Uterus (tissue), 4 donors: Measurements from ENCODE around the gene ARMS2. TPM values are rescaled to one million over a fixed set of nuclear protein-coding genes. Genes with fewer than 3 reads are reported as not detected.
A peak's percentile ranks its signal among the peaks of the same experiment; 100 is the strongest.

Experiments used
- DNase-seq, 2 donors: peaks; one replicate each; pipeline ENCODE4 v3.0.0-alpha.2; 2019 to 2020
- H3K27ac ChIP-seq, 2 donors: fragments of 200-600 bp; sonication (generic); 1 replicate in 1 of 2; 2 replicates in 1 of 2; pipeline ENCODE4 v1.5.1; 2016 to 2018
- H3K27me3 ChIP-seq, 2 donors: fragments of 200-600 bp; sonication (generic); one replicate each; pipeline ENCODE4 v1.5.1; 2018 to 2019; ENCODE audit warnings: control low read depth in 1 of 2
- H3K36me3 ChIP-seq, 2 donors: fragments of 200-600 bp; sonication (generic); one replicate each; pipeline ENCODE4 v1.5.1; 2019; ENCODE audit warnings: control low read depth in 1 of 2
- H3K4me1 ChIP-seq, 2 donors: fragments of 200-600 bp; sonication (generic); one replicate each; pipeline ENCODE4 v1.5.1; 2018 to 2019; ENCODE audit warnings: control low read depth in 1 of 2
- H3K4me3 ChIP-seq, 2 donors: fragments of 200-600 bp; sonication (generic); 1 replicate in 1 of 2; 2 replicates in 1 of 2; pipeline ENCODE4 v1.5.1; 2018 to 2019; ENCODE audit warnings: mild to moderate bottlenecking in 1 of 2
- H3K9me3 ChIP-seq, 2 donors: fragments of 200-600 bp; sonication (generic); one replicate each; pipeline ENCODE4 v1.5.1; 2019; ENCODE audit warnings: control low read depth in 1 of 2
- POLR2A ChIP-seq, 2 donors: fragments of 450-650 bp; IDR thresholded peaks; one replicate each; pipeline ENCODE4 v1.6.1; 2016; ENCODE audit warnings: antibody characterized with exemption in 2 of 2, mild to moderate bottlenecking in 1 of 2, moderate library complexity in 1 of 2
- intact Hi-C: fragments of 100-400 bp; cut with DNase I; formaldehyde crosslinking; loops from one replicate; pipeline ENCODE4 v1.15.1; 2023; ENCODE audit warnings: low total_unique reads
- total RNA-seq, 4 donors: library from RNA; depleted of rRNA in 3 of 4; stranded (reverse); fragments of >200 nt in 3 of 4; gene quantifications; one replicate each; pipeline versions ENCODE4 v1.1.0 to v1.2.4, GENCODE V29; 2014 to 2023
- TF ChIP-seq, protein P1 (sequence below), 4 experiments: fragments of 200-600 bp in 2 of 4; fragments of 450-650 bp in 2 of 4; sonication (generic) in 2 of 4; IDR thresholded peaks; one replicate each; pipeline ENCODE4 v1.5.1; 2016 to 2019; ENCODE audit warnings: antibody characterized with exemption in 4 of 4, mild to moderate bottlenecking in 2 of 4, moderate library complexity in 1 of 4
- donor health status: DM: yes; HTN: yes; CAD: no.

Gene ARMS2
- total RNA-seq, 4 donors from 2014 or later: not detected

DNA sequence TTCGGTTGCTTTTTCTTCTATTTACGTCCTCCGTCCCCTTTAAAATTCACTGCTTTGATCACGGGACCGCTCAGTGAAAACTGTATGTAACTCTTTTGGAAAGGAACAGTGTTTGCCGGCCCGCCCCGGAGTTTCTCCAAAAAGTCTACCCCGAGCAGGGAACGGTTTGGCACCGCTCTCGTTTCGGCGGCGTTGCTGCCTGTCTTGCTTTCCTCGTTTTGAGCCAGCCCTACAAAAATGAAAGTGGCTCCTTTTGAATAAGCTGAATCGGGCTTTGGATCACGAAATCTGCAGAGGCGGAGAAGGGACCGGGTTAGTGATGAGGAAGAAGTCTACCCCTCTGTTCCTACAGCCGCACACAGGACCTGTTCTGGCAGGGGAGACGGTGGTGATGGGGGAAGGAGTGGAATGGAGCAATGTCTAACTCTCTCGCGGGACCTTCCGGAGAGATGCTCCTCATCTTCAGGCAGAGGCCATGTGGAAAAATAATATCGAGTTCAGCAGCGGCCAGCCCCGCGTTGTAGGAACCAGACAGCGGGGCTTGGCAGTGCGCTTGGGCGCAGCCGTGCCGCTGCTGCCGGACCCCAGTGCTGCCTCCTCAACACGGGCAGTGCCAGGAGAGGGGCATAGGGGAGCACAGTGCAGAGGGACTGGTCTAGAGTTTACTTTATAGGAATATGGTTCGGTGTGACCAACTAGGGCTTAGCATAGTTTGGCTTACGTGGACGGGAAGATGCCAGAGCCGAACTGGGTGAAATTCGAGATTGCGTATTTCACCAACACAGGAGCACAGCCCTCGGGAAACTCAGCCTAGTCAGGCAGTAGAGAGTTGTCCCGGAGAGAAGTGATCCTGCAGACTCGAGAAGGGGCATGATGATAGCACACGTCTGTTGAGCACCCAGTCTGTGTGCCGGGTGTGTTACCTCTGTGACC is 8.3 kb downstream of the ARMS2 start:
- intact Hi-C loops: no loop called here
- Histone ChIP-seq H3K36me3 (no peaks in the 10 kb centered on the region), H3K27me3 (no peaks in the 10 kb centered on the region), H3K9me3 (no peaks in the 10 kb centered on the region), H3K4me3 (peak overlapping the region; percentile 56 to 85), H3K4me1 (peaks cover 0 to 4% of the 10 kb centered on the region in 2 donors), H3K27ac (peak overlapping the region; percentile 90 to 96)
- TF ChIP-seq, protein P1, sequence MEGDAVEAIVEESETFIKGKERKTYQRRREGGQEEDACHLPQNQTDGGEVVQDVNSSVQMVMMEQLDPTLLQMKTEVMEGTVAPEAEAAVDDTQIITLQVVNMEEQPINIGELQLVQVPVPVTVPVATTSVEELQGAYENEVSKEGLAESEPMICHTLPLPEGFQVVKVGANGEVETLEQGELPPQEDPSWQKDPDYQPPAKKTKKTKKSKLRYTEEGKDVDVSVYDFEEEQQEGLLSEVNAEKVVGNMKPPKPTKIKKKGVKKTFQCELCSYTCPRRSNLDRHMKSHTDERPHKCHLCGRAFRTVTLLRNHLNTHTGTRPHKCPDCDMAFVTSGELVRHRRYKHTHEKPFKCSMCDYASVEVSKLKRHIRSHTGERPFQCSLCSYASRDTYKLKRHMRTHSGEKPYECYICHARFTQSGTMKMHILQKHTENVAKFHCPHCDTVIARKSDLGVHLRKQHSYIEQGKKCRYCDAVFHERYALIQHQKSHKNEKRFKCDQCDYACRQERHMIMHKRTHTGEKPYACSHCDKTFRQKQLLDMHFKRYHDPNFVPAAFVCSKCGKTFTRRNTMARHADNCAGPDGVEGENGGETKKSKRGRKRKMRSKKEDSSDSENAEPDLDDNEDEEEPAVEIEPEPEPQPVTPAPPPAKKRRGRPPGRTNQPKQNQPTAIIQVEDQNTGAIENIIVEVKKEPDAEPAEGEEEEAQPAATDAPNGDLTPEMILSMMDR (IDR thresholded peaks at IDR 0.05): no peak
- peak in 1 of 2 donors; percentile 15 for TF ChIP-seq POLR2A (IDR thresholded peaks at IDR 0.05)
- peak; percentile 71 to 75 for DNase-seq

GRCh38 chr10:122463466-122464249 is 9.2 kb downstream of the ARMS2 start:
- H3K9me3 ChIP-seq: no peaks in the 10 kb centered on the region
- H3K4me1 ChIP-seq: peaks cover 0 to 9% of the 10 kb centered on the region in 2 donors
- peak overlapping the region; percentile 90 to 96 for H3K27ac ChIP-seq
- H3K27me3 ChIP-seq: no peaks in the 10 kb centered on the region
- no peaks in the 10 kb centered on the region for H3K36me3 ChIP-seq
- intact Hi-C loops: no loop called here
- TF ChIP-seq POLR2A (IDR thresholded peaks at IDR 0.05): no peak
- TF ChIP-seq, protein P1 (IDR thresholded peaks at IDR 0.05): no peak
- no peak for DNase-seq
- peak overlapping the region; percentile 56 to 85 for H3K4me3 ChIP-seq

DNA sequence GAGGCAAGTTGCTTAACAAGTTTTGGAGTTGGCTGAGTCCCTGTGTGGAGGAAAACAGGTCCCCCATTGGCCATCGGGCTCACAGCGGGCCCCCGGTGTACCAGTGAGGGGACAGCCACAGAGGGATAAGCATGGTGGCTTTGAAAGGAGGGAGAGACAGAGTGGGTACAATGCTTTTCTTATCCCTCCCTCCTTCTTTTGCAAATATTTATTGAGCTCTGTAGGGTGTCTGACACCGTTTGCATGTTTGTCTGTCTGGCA is 9.7 kb downstream of the ARMS2 start:
- Histone ChIP-seq H3K4me1 (peaks cover 0 to 11% of the 10 kb centered on the region in 2 donors), H3K27me3 (no peaks in the 10 kb centered on the region), H3K4me3 (no peak overlapping the region), H3K9me3 (no peaks in the 10 kb centered on the region), H3K27ac (peak overlapping the region in 1 of 2 donors; percentile 96), H3K36me3 (no peaks in the 10 kb centered on the region)
- DNase-seq: no peak
- intact Hi-C loops: no loop called here
- TF ChIP-seq POLR2A (IDR thresholded peaks at IDR 0.05): no peak
- TF ChIP-seq, protein P1 (IDR thresholded peaks at IDR 0.05): no peak

DNA sequence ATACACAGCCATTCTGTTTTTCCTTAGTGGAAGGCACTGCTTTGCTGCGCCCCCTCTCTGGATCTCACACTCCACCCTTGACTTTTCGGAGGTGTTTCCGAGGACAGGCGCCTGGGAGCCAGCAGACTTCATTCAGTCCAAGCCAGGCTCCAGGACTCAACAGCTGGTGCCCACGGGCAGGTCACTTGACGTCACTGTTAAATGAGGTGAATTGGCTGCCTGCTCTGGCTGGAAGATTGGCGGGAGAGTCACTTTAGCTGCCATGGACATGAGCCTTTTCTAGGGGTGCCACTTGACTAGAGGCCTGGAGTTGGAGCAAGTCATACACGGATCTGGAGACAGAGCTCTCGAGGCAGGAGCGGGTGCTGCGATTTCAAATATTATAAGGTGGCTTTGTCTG is 10.1 kb downstream of the ARMS2 start:
- Histone ChIP-seq H3K4me3 (no peak overlapping the region), H3K27ac (peak overlapping the region in 1 of 2 donors; percentile 2)
- intact Hi-C loops: no loop called here

More for the DNA sequence above, 10.1 kb downstream of the ARMS2 start:
- TF ChIP-seq, protein P1 (IDR thresholded peaks at IDR 0.05): no peak
- no peak for TF ChIP-seq POLR2A (IDR thresholded peaks at IDR 0.05)
- DNase-seq: no peak
- Histone ChIP-seq H3K36me3 (no peaks in the 10 kb centered on the region), H3K9me3 (no peaks in the 10 kb centered on the region), H3K4me1 (peaks cover 0 to 11% of the 10 kb centered on the region in 2 donors), H3K27me3 (no peaks in the 10 kb centered on the region)
